Esophagus (tissue), 2 donors: ENCODE results near the gene PSEN2. TPM values are rescaled to one million over a fixed set of nuclear protein-coding genes. Genes with fewer than 3 reads are reported as not detected.

Experiments
- H3K27ac ChIP-seq, 2 donors: one replicate each; pipeline ENCODE4 v1.5.1; 2013; ENCODE audit warnings: low read depth in 2 of 2, mild to moderate bottlenecking in 2 of 2, inconsistent platforms in 1 of 2, low read length in 1 of 2, moderate library complexity in 1 of 2
- H3K27me3 ChIP-seq, 2 donors: one replicate each; pipeline ENCODE4 v1.6.1; 2013; ENCODE audit warnings: low read length in 2 of 2, control low read depth in 1 of 2, mild to moderate bottlenecking in 1 of 2; ENCODE audit not compliant: insufficient read depth in 2 of 2, control insufficient read depth in 1 of 2
- H3K36me3 ChIP-seq, 2 donors: one replicate each; pipeline ENCODE4 v1.6.1; 2013; ENCODE audit warnings: low read length in 1 of 2; ENCODE audit not compliant: control insufficient read depth in 2 of 2, insufficient read depth in 2 of 2
- H3K4me1 ChIP-seq, 2 donors: one replicate each; pipeline ENCODE4 v1.6.1; 2013; ENCODE audit warnings: low read length in 1 of 2; ENCODE audit not compliant: control insufficient read depth in 2 of 2, insufficient read depth in 2 of 2
- H3K4me3 ChIP-seq, 2 donors: one replicate each; pipeline ENCODE4 v1.5.1; 2013; ENCODE audit warnings: low read length in 2 of 2, mild to moderate bottlenecking in 2 of 2, low read depth in 1 of 2, moderate library complexity in 1 of 2
- H3K9me3 ChIP-seq, 2 donors: one replicate each; pipeline ENCODE4 v1.6.1; 2013; ENCODE audit warnings: mild to moderate bottlenecking in 2 of 2, low read depth in 1 of 2, low read length in 1 of 2, moderate library complexity in 1 of 2; ENCODE audit not compliant: control insufficient read depth in 2 of 2, insufficient read depth in 1 of 2
- WGBS, 2 donors: extraction: QIAGEN DNeasy Blood & Tissue Kit; methylation state at CpG; one replicate each; pipeline ENCODE4 v1.1.7; 2013; 5-methylcytosine and 5-hydroxymethylcytosine counted together
- polyA plus RNA-seq, 2 donors: library from polyadenylated mRNA; stranded (reverse); fragments of 200-250 nt; gene quantifications; one replicate each; pipeline ENCODE4 v1.2.3, GENCODE V29; 2013
- donor health status: healthy with polysubstance abuse.
- donor health status: Bipolar disorder and iron deficiency.

PSEN2 gene
- polyA plus RNA-seq, 2 donors, result 8.8 to 12.0 TPM

- Histone ChIP-seq H3K36me3 (no peaks in the 10 kb centered on the region), H3K4me3 (no peak overlapping the region), H3K27me3 (no peaks in the 10 kb centered on the region), H3K9me3 (no peaks in the 10 kb centered on the region), H3K4me1 (peaks cover 7 to 13% of the 10 kb centered on the region in 2 donors), H3K27ac (no peak overlapping the region)
- WGBS, 2 donors, result 76 to 78% methylated on average over 7 of the region's 7 CpGs
Measured at GRCh38 chr1:226873771-226874578, 3.6 kb downstream of the PSEN2 start.

- Histone ChIP-seq H3K27ac (no peak overlapping the region), H3K36me3 (no peaks in the 10 kb centered on the region), H3K27me3 (no peaks in the 10 kb centered on the region), H3K9me3 (no peaks in the 10 kb centered on the region), H3K4me1 (peaks cover 7 to 13% of the 10 kb centered on the region in 2 donors), H3K4me3 (no peak overlapping the region)
- WGBS, 2 donors, result 85 to 89% methylated on average over 12 of the region's 12 CpGs
Measured at GRCh38 chr1:226874579-226875425, 4.4 kb downstream of the PSEN2 start.

GRCh38 chr1:226875641-226876295, 5.4 kb downstream of the PSEN2 start:
- Histone ChIP-seq H3K27ac (peak overlapping the region in 1 of 2 donors; percentile 47), H3K36me3 (no peaks in the 10 kb centered on the region), H3K4me3 (no peak overlapping the region), H3K4me1 (peaks cover 7 to 11% of the 10 kb centered on the region in 2 donors), H3K27me3 (no peaks in the 10 kb centered on the region), H3K9me3 (no peaks in the 10 kb centered on the region)
- 43 to 47% methylated on average over 11 of the region's 11 CpGs for whole genome bisulfite sequencing, 2 donors

- peaks cover 0 to 8% of the 10 kb centered on the region in 2 donors for H3K4me1 ChIP-seq
- peaks cover 0 to 2% of the 10 kb centered on the region in 2 donors for H3K36me3 ChIP-seq
- no peaks in the 10 kb centered on the region for H3K9me3 ChIP-seq
- WGBS, 2 donors, result 54 to 61% methylated on average over 7 of the region's 7 CpGs
- H3K4me3 ChIP-seq, result no peak overlapping the region
- no peaks in the 10 kb centered on the region for H3K27me3 ChIP-seq
- H3K27ac ChIP-seq, result no peak overlapping the region
Measured at GRCh38 chr1:226877669-226878068, 7.3 kb downstream of the PSEN2 start.

GRCh38 chr1:226880372-226881287, 10.2 kb downstream of the PSEN2 start:
- 92 to 94% methylated on average over 14 of the region's 14 CpGs for WGBS, 2 donors
- peaks cover 0 to 2% of the 10 kb centered on the region in 2 donors for H3K36me3 ChIP-seq

GRCh38 chr1:226881515-226882185, 11.2 kb downstream of the PSEN2 start:
- H3K27ac ChIP-seq, result no peak overlapping the region
- peaks cover 5 to 17% of the 10 kb centered on the region in 2 donors for H3K4me1 ChIP-seq
- no peaks in the 10 kb centered on the region for H3K27me3 ChIP-seq
- no peak overlapping the region for H3K4me3 ChIP-seq
- H3K36me3 ChIP-seq, result peaks cover 0 to 2% of the 10 kb centered on the region in 2 donors
- H3K9me3 ChIP-seq, result no peaks in the 10 kb centered on the region
- 91 to 92% methylated on average over 15 of the region's 15 CpGs for WGBS, 2 donors

More at GRCh38 chr1:226880372-226881287, 10.2 kb downstream of the PSEN2 start:
- H3K27me3 ChIP-seq, result no peaks in the 10 kb centered on the region
- H3K27ac ChIP-seq, result no peak overlapping the region
- H3K9me3 ChIP-seq, result no peaks in the 10 kb centered on the region
- H3K4me3 ChIP-seq, result no peak overlapping the region
- H3K4me1 ChIP-seq, result peaks cover 5 to 17% of the 10 kb centered on the region in 2 donors

GRCh38 chr1:226882187-226882586, 11.8 kb downstream of the PSEN2 start:
- no peaks in the 10 kb centered on the region for H3K9me3 ChIP-seq
- peaks cover 0 to 2% of the 10 kb centered on the region in 2 donors for H3K36me3 ChIP-seq
- H3K4me3 ChIP-seq, result peak overlapping the region in 1 of 2 donors; percentile 21
- peaks cover 5 to 17% of the 10 kb centered on the region in 2 donors for H3K4me1 ChIP-seq
- WGBS, 2 donors, result 51 to 52% methylated on average over 5 of the region's 5 CpGs
- H3K27me3 ChIP-seq, result no peaks in the 10 kb centered on the region
- H3K27ac ChIP-seq, result peak overlapping the region; percentile 57 to 81

- H3K4me1 ChIP-seq, result peaks cover 5 to 17% of the 10 kb centered on the region in 2 donors
- H3K36me3 ChIP-seq, result peaks cover 0 to 2% of the 10 kb centered on the region in 2 donors
- H3K4me3 ChIP-seq, result peak overlapping the region in 1 of 2 donors; percentile 21
- H3K27ac ChIP-seq, result peak overlapping the region; percentile 57 to 81
- 22 to 23% methylated on average over 9 of the region's 9 CpGs for WGBS, 2 donors
- H3K27me3 ChIP-seq, result no peaks in the 10 kb centered on the region
- no peaks in the 10 kb centered on the region for H3K9me3 ChIP-seq
Measured at GRCh38 chr1:226882631-226883409, 12.4 kb downstream of the PSEN2 start.
